ENCODE results near the gene ENGASE. TPM values are rescaled to one million over a fixed set of nuclear protein-coding genes. Genes with fewer than 3 reads are reported as not detected.

The ENGASE gene
- total and polyA plus RNA-seq, 2 donors from 2014 or later: 14.3 to 49.3 TPM

GRCh38 chr17:79098282-79098867, 23.8 kb downstream of the ENGASE start:
- no peak overlapping the region for H3K9ac ChIP-seq (ENCODE audit: low read length in 3 of 3)
- no peaks in the 10 kb centered on the region for H3K4me1 ChIP-seq (ENCODE audit: control insufficient read depth in 2 of 3, insufficient read depth in 2 of 3, low read depth in 1 of 3, low read length in 3 of 3)
- no peaks in the 10 kb centered on the region for H3K9me3 ChIP-seq (ENCODE audit: control insufficient read depth in 2 of 3, insufficient read depth in 1 of 3, low read length in 3 of 3)
- H3K36me3 ChIP-seq (ENCODE audit: control insufficient read depth in 2 of 3, insufficient read depth in 3 of 3, low read length in 3 of 3): no peaks in the 10 kb centered on the region
- intact Hi-C loops (cut with DNase I): no loop called here
- H3K4me3 ChIP-seq (ENCODE audit: low read length in 3 of 3): no peak overlapping the region
- no peak overlapping the region for H3K27ac ChIP-seq (ENCODE audit: low read depth in 2 of 2, low read length in 2 of 2)
- no peak for FAIRE-seq
- H3K27me3 ChIP-seq (ENCODE audit: control insufficient read depth, insufficient read depth, low read length): no peaks in the 10 kb centered on the region
- no peak for TF ChIP-seq CTCF (IDR thresholded peaks at IDR 0.05; ENCODE audit: borderline replicate concordance, extremely low read depth, insufficient read depth)
- DNase-seq: no peak

- no peak for DNase-seq
- no peaks in the 10 kb centered on the region for H3K27me3 ChIP-seq (ENCODE audit: control insufficient read depth, insufficient read depth, low read length)
- no peak for FAIRE-seq
Observed at GRCh38 chr17:79100405-79100804, 25.8 kb downstream of the ENGASE start.

GRCh38 chr17:79101111-79101673, 26.6 kb downstream of the ENGASE start:
- Histone ChIP-seq H3K4me3 (ENCODE audit: low read length in 3 of 3) (no peak overlapping the region), H3K27ac (ENCODE audit: low read depth in 2 of 2, low read length in 2 of 2) (no peak overlapping the region), H3K9me3 (ENCODE audit: control insufficient read depth in 2 of 3, insufficient read depth in 1 of 3, low read length in 3 of 3) (no peaks in the 10 kb centered on the region), H3K36me3 (ENCODE audit: control insufficient read depth in 2 of 3, insufficient read depth in 3 of 3, low read length in 3 of 3) (no peaks in the 10 kb centered on the region), H3K4me1 (ENCODE audit: control insufficient read depth in 2 of 3, insufficient read depth in 2 of 3, low read depth in 1 of 3, low read length in 3 of 3) (no peaks in the 10 kb centered on the region), H3K27me3 (ENCODE audit: control insufficient read depth, insufficient read depth, low read length) (no peaks in the 10 kb centered on the region), H3K9ac (ENCODE audit: low read length in 3 of 3) (no peak overlapping the region)
- TF ChIP-seq CTCF (IDR thresholded peaks at IDR 0.05; ENCODE audit: borderline replicate concordance, extremely low read depth, insufficient read depth): no peak
- DNase-seq (no peak), FAIRE-seq (no peak)
- intact Hi-C loops (cut with DNase I): no loop called here

More at GRCh38 chr17:79100405-79100804, 25.8 kb downstream of the ENGASE start:
- intact Hi-C loops (cut with DNase I): no loop called here
- no peak overlapping the region for H3K9ac ChIP-seq (ENCODE audit: low read length in 3 of 3)
- no peaks in the 10 kb centered on the region for H3K36me3 ChIP-seq (ENCODE audit: control insufficient read depth in 2 of 3, insufficient read depth in 3 of 3, low read length in 3 of 3)
- H3K4me1 ChIP-seq (ENCODE audit: control insufficient read depth in 2 of 3, insufficient read depth in 2 of 3, low read depth in 1 of 3, low read length in 3 of 3): no peaks in the 10 kb centered on the region
- H3K27ac ChIP-seq (ENCODE audit: low read depth in 2 of 2, low read length in 2 of 2): no peak overlapping the region
- no peaks in the 10 kb centered on the region for H3K9me3 ChIP-seq (ENCODE audit: control insufficient read depth in 2 of 3, insufficient read depth in 1 of 3, low read length in 3 of 3)
- no peak overlapping the region for H3K4me3 ChIP-seq (ENCODE audit: low read length in 3 of 3)
- no peak for TF ChIP-seq CTCF (IDR thresholded peaks at IDR 0.05; ENCODE audit: borderline replicate concordance, extremely low read depth, insufficient read depth)

Measured in kidney (tissue), 14 donors.